ENCODE results near the gene ASS1. TPM values are rescaled to one million over a fixed set of nuclear protein-coding genes. Genes with fewer than 3 reads are reported as not detected.

Gene ASS1
- polyA plus RNA-seq, 3 donors from 2014 or later, result not detected

GRCh38 chr9:130424595-130425454, 19.9 kb upstream of the ASS1 start:
- H3K27me3 Mint-ChIP-seq (ENCODE audit: low read depth in 3 of 3), result peaks cover 0 to 5% (median 1%) of the 10 kb centered on the region in 3 donors
- no peak for DNase-seq
- H3K27ac Mint-ChIP-seq, result no peak overlapping the region
- H3K36me3 Mint-ChIP-seq, result no peaks in the 10 kb centered on the region
- no peak overlapping the region for H3K4me3 Mint-ChIP-seq
- no peaks in the 10 kb centered on the region for H3K9me3 Mint-ChIP-seq
- H3K4me1 Mint-ChIP-seq, result no peaks in the 10 kb centered on the region

- Mint-ChIP-seq H3K9me3 (no peaks in the 10 kb centered on the region), H3K36me3 (no peaks in the 10 kb centered on the region), H3K4me3 (no peak overlapping the region), H3K4me1 (no peaks in the 10 kb centered on the region), H3K27me3 (ENCODE audit: low read depth in 3 of 3) (peaks cover 0 to 4% (median 0%) of the 10 kb centered on the region in 3 donors), H3K27ac (no peak overlapping the region)
- no peak for DNase-seq
Measured at GRCh38 chr9:130425741-130426466, 18.9 kb upstream of the ASS1 start.

GRCh38 chr9:130426467-130426773, 18.3 kb upstream of the ASS1 start:
- Mint-ChIP-seq H3K27ac (no peak overlapping the region), H3K36me3 (no peaks in the 10 kb centered on the region), H3K9me3 (no peaks in the 10 kb centered on the region), H3K4me1 (no peaks in the 10 kb centered on the region), H3K27me3 (ENCODE audit: low read depth in 3 of 3) (peaks cover 0 to 2% (median 0%) of the 10 kb centered on the region in 3 donors), H3K4me3 (no peak overlapping the region)
- DNase-seq, result no peak

GRCh38 chr9:130426883-130427282, 17.9 kb upstream of the ASS1 start:
- H3K4me3 Mint-ChIP-seq, result no peak overlapping the region
- H3K36me3 Mint-ChIP-seq, result no peaks in the 10 kb centered on the region
- H3K27ac Mint-ChIP-seq, result no peak overlapping the region
- DNase-seq, result no peak
- H3K9me3 Mint-ChIP-seq, result no peaks in the 10 kb centered on the region
- peaks cover 0 to 2% (median 0%) of the 10 kb centered on the region in 3 donors for H3K27me3 Mint-ChIP-seq (ENCODE audit: low read depth in 3 of 3)
- H3K4me1 Mint-ChIP-seq, result no peaks in the 10 kb centered on the region

- no peak for DNase-seq
- Mint-ChIP-seq H3K27me3 (ENCODE audit: low read depth in 3 of 3) (peaks cover 0 to 2% (median 1%) of the 10 kb centered on the region in 3 donors), H3K4me3 (no peak overlapping the region), H3K4me1 (no peaks in the 10 kb centered on the region), H3K36me3 (no peaks in the 10 kb centered on the region), H3K27ac (no peak overlapping the region), H3K9me3 (no peaks in the 10 kb centered on the region)
Measured at GRCh38 chr9:130427326-130427725, 17.4 kb upstream of the ASS1 start.

GRCh38 chr9:130428086-130428665, 16.6 kb upstream of the ASS1 start:
- H3K9me3 Mint-ChIP-seq, result no peaks in the 10 kb centered on the region
- peaks cover 0 to 4% (median 2%) of the 10 kb centered on the region in 3 donors for H3K27me3 Mint-ChIP-seq (ENCODE audit: low read depth in 3 of 3)
- no peak overlapping the region for H3K27ac Mint-ChIP-seq
- no peaks in the 10 kb centered on the region for H3K36me3 Mint-ChIP-seq
- no peaks in the 10 kb centered on the region for H3K4me1 Mint-ChIP-seq
- H3K4me3 Mint-ChIP-seq, result no peak overlapping the region
- DNase-seq, result no peak

- Mint-ChIP-seq H3K27me3 (ENCODE audit: low read depth in 3 of 3) (peaks cover 2 to 7% (median 3%) of the 10 kb centered on the region in 3 donors), H3K4me1 (no peaks in the 10 kb centered on the region), H3K36me3 (no peaks in the 10 kb centered on the region), H3K4me3 (no peak overlapping the region), H3K27ac (no peak overlapping the region), H3K9me3 (no peaks in the 10 kb centered on the region)
- DNase-seq, result no peak
Measured at GRCh38 chr9:130429381-130429780, 15.4 kb upstream of the ASS1 start.

GRCh38 chr9:130429831-130430230, 14.9 kb upstream of the ASS1 start:
- Mint-ChIP-seq H3K9me3 (no peaks in the 10 kb centered on the region), H3K4me1 (no peaks in the 10 kb centered on the region), H3K27me3 (ENCODE audit: low read depth in 3 of 3) (peaks cover 2 to 7% (median 3%) of the 10 kb centered on the region in 3 donors), H3K36me3 (no peaks in the 10 kb centered on the region), H3K27ac (no peak overlapping the region), H3K4me3 (no peak overlapping the region)
- no peak for DNase-seq

GRCh38 chr9:130430232-130430631, 14.5 kb upstream of the ASS1 start:
- no peak overlapping the region for H3K27ac Mint-ChIP-seq
- H3K4me1 Mint-ChIP-seq, result no peaks in the 10 kb centered on the region
- peaks cover 3 to 10% (median 3%) of the 10 kb centered on the region in 3 donors for H3K27me3 Mint-ChIP-seq (ENCODE audit: low read depth in 3 of 3)
- H3K4me3 Mint-ChIP-seq, result no peak overlapping the region
- no peaks in the 10 kb centered on the region for H3K9me3 Mint-ChIP-seq
- no peak for DNase-seq
- H3K36me3 Mint-ChIP-seq, result no peaks in the 10 kb centered on the region

GRCh38 chr9:130430734-130431535, 13.8 kb upstream of the ASS1 start:
- no peaks in the 10 kb centered on the region for H3K4me1 Mint-ChIP-seq
- H3K4me3 Mint-ChIP-seq, result no peak overlapping the region
- no peak overlapping the region for H3K27ac Mint-ChIP-seq
- H3K36me3 Mint-ChIP-seq, result no peaks in the 10 kb centered on the region
- DNase-seq, result no peak
- H3K27me3 Mint-ChIP-seq (ENCODE audit: low read depth in 3 of 3), result peaks cover 3 to 12% (median 5%) of the 10 kb centered on the region in 3 donors
- H3K9me3 Mint-ChIP-seq, result no peaks in the 10 kb centered on the region

GRCh38 chr9:130431536-130432303, 13.0 kb upstream of the ASS1 start:
- H3K36me3 Mint-ChIP-seq, result no peaks in the 10 kb centered on the region
- no peaks in the 10 kb centered on the region for H3K9me3 Mint-ChIP-seq

GRCh38 chr9:130432362-130432761, 12.4 kb upstream of the ASS1 start:
- no peak for DNase-seq
- Mint-ChIP-seq H3K36me3 (no peaks in the 10 kb centered on the region), H3K27ac (no peak overlapping the region), H3K4me1 (no peaks in the 10 kb centered on the region), H3K9me3 (no peaks in the 10 kb centered on the region), H3K4me3 (peak overlapping the region in 2 of 5 donors; percentile 25 to 38), H3K27me3 (ENCODE audit: low read depth in 3 of 3) (peaks cover 5 to 14% (median 6%) of the 10 kb centered on the region in 3 donors)

More at GRCh38 chr9:130431536-130432303, 13.0 kb upstream of the ASS1 start:
- H3K4me1 Mint-ChIP-seq, result no peaks in the 10 kb centered on the region
- DNase-seq, result no peak
- H3K27me3 Mint-ChIP-seq (ENCODE audit: low read depth in 3 of 3), result peaks cover 3 to 12% (median 5%) of the 10 kb centered on the region in 3 donors
- H3K4me3 Mint-ChIP-seq, result no peak overlapping the region
- no peak overlapping the region for H3K27ac Mint-ChIP-seq

GRCh38 chr9:130432796-130433167, 12.0 kb upstream of the ASS1 start:
- H3K36me3 Mint-ChIP-seq, result no peaks in the 10 kb centered on the region
- no peaks in the 10 kb centered on the region for H3K9me3 Mint-ChIP-seq
- H3K4me1 Mint-ChIP-seq, result no peaks in the 10 kb centered on the region
- H3K4me3 Mint-ChIP-seq, result peak overlapping the region in 3 of 5 donors; percentile 25 to 46 (median 33)
- H3K27ac Mint-ChIP-seq, result no peak overlapping the region
- no peak for DNase-seq
- H3K27me3 Mint-ChIP-seq (ENCODE audit: low read depth in 3 of 3), result peaks cover 5 to 14% (median 8%) of the 10 kb centered on the region in 3 donors
